Measurements from ENCODE around the gene SUN2. TPM values are rescaled to one million over a fixed set of nuclear protein-coding genes. Genes with fewer than 3 reads are reported as not detected.

Gene SUN2
- total and polyA plus RNA-seq, 10 of the 15 experiments (the other 5 are each of a cell fraction or from before 2014, with no cell fraction given) = 0.18 to 107 (median 35.9) TPM

GRCh38 chr22:38789606-38790005 lies 33.8 kb upstream of the SUN2 start:
- WGBS (ENCODE audit: insufficient coverage, insufficient replicate concordance, low lambda C conversion rate, missing lambda C conversion rate) = 52% methylated on average over 4 of the region's 4 CpGs
- ChIA-PET SMC1A (ENCODE audit: uncharacterized antibody, unreplicated experiment) (no interaction called here), RAD21 (ENCODE audit: unreplicated experiment) (no interaction called here), CTCF (no interaction called here), POLR2A (no interaction called here)
- Histone ChIP-seq H4K20me1 (ENCODE audit: control insufficient read depth, insufficient read depth) (no peaks in the 10 kb centered on the region), H3K79me2 (ENCODE audit: control insufficient read depth, insufficient read depth, low read length) (no peaks in the 10 kb centered on the region), H2AFZ (ENCODE audit: control insufficient read depth, low read depth, low read length) (no peak overlapping the region), H3K9ac (ENCODE audit: control insufficient read depth, insufficient read depth, low read length) (no peak overlapping the region), H3K27ac (ENCODE audit: control insufficient read depth, insufficient read depth) (no peak overlapping the region), H3K9me3 (replicated peaks; ENCODE audit: control insufficient read depth, insufficient read depth, low read length) (no peaks in the 10 kb centered on the region), H3K4me1 (ENCODE audit: control insufficient read depth, insufficient read depth, low read length) (0 out of 2 replicates have a peak, but pooled peaks cover 3% of the 10 kb centered on the region), H3K4me2 (ENCODE audit: control insufficient read depth, insufficient read depth) (no peak overlapping the region), H3K4me3 (no peak overlapping the region), H3K27me3 (replicated peaks in 1 of 2; ENCODE audit: control insufficient read depth in 2 of 2, insufficient read depth in 2 of 2, low read length in 1 of 2) (no peaks in the 10 kb centered on the region), H3K36me3 (ENCODE audit: control insufficient read depth in 2 of 2, insufficient read depth in 2 of 2, low read length in 1 of 2) (no peaks in the 10 kb centered on the region)
- TF ChIP-seq SMAD5 (IDR thresholded peaks at IDR 0.05; ENCODE audit: low read depth) (no peak), MXI1 (IDR thresholded peaks at IDR 0.05; ENCODE audit: low read depth, low read length) (no peak), POLR2A (IDR thresholded peaks at IDR 0.05; ENCODE audit: low read depth, low read length) (no peak), CHD1 (IDR thresholded peaks at IDR 0.05; ENCODE audit: low read depth, low read length) (no peak), STAT1 (conservative IDR thresholded peaks at IDR 0.05) (no peak), NBN (IDR thresholded peaks at IDR 0.05) (no peak), ZNF207 (IDR thresholded peaks at IDR 0.05; ENCODE audit: borderline replicate concordance) (no peak), SRF (IDR thresholded peaks at IDR 0.05; ENCODE audit: low read depth in 2 of 2, low read length in 2 of 2) (no peak), SREBF1 (IDR thresholded peaks at IDR 0.05; ENCODE audit: low read length) (no peak), USF2 (IDR thresholded peaks at IDR 0.05; ENCODE audit: borderline replicate concordance, low read depth, low read length) (no peak), GATAD2B (conservative IDR thresholded peaks at IDR 0.05; ENCODE audit: low read depth) (no peak), BCL11A (IDR thresholded peaks at IDR 0.05; ENCODE audit: low read depth, low read length) (no peak), NFYA (IDR thresholded peaks at IDR 0.05; ENCODE audit: borderline replicate concordance, low read depth, low read length) (no peak), ZBTB33 (IDR thresholded peaks at IDR 0.05) (no peak)
- no peak for DNase-seq (ENCODE audit: low read depth, low spot score)
- intact Hi-C loops (cut with micrococcal nuclease; ENCODE audit: unreplicated experiment) (no loop called here), in situ Hi-C loops (cut with MboI) (no loop called here)
- no peak for FAIRE-seq
- no peak for ATAC-seq
- BruUV-seq (replicated peaks) = no TSS peak

Measured in GM12878 (cell line).